Ovary (tissue), 9 donors: ENCODE results near the gene RPL10. TPM values are rescaled to one million over a fixed set of nuclear protein-coding genes. Genes with fewer than 3 reads are reported as not detected.

Experiments used
- DNase-seq, 5 donors: peaks; one replicate each; pipeline ENCODE4 v3.0.0-alpha.2; 2019 to 2020
- H3K27ac ChIP-seq, 2 donors: fragments of 200-600 bp; one replicate each; pipeline versions ENCODE4 v1.5.1 to v1.8.0; 2019 to 2022
- H3K27me3 ChIP-seq: fragments of 200-600 bp; one replicate; pipeline ENCODE4 v1.8.0; 2022
- H3K36me3 ChIP-seq: fragments of 200-600 bp; sonication (generic); one replicate; pipeline ENCODE4 v1.5.1; 2019
- H3K4me1 ChIP-seq: one replicate; pipeline ENCODE4 v1.8.1; 2013; ENCODE audit warnings: mild to moderate bottlenecking, moderate library complexity; ENCODE audit not compliant: insufficient read depth
- H3K4me3 ChIP-seq: fragments of 200-600 bp; sonication (generic); one replicate; pipeline ENCODE4 v1.5.1; 2017
- H3K9me3 ChIP-seq, 2 donors: fragments of 200-600 bp in 1 of 2; sonication (generic) in 1 of 2; one replicate each; pipeline versions ENCODE4 v1.5.1 to v1.8.1; 2013 to 2019; ENCODE audit warnings: mild to moderate bottlenecking in 1 of 2, moderate library complexity in 1 of 2
- CTCF ChIP-seq, 3 donors: fragments of 450-650 bp in 2 of 3; fragments of 200-600 bp in 1 of 3; IDR thresholded peaks; one replicate each; pipeline versions ENCODE4 v1.5.1 to v1.8.0; 2016 to 2022; ENCODE audit warnings: antibody characterized with exemption in 3 of 3, mild to moderate bottlenecking in 1 of 3
- EP300 ChIP-seq: sonication (generic); formaldehyde crosslinking; IDR thresholded peaks from one replicate; pipeline ENCODE4 v1.6.1; 2017; ENCODE audit warnings: antibody characterized with exemption
- POLR2A ChIP-seq: fragments of 450-650 bp; IDR thresholded peaks from one replicate; pipeline ENCODE4 v1.6.1; 2017; ENCODE audit warnings: antibody characterized with exemption, mild to moderate bottlenecking, moderate library complexity
- WGBS, 3 donors: extraction: QIAGEN DNeasy Blood & Tissue Kit in 1 of 3; methylation state at CpG; one replicate each; pipeline versions ENCODE4 v1.1.5 to v1.1.7; 2013 to 2017; 5-methylcytosine and 5-hydroxymethylcytosine counted together
- intact Hi-C, 4 donors: fragments of 100-400 bp; cut with DNase I; formaldehyde crosslinking; loops; one replicate each; pipeline versions ENCODE4 v1.11.0 to v1.15.1; 2022 to 2023
- polyA plus RNA-seq, 2 donors: library from polyadenylated mRNA; stranded (reverse); fragments of 200-250 nt in 1 of 2; fragments of 350-450 nt in 1 of 2; fragmentation: Illumina TruSeq in 1 of 2; extraction: RNeasy Lipid Tissue Mini Kit (QIAGEN cat#74804) in 1 of 2; gene quantifications; one replicate each; pipeline ENCODE4 v1.2.3, GENCODE V29; 2013 to 2014
- total RNA-seq, 7 donors: library from RNA; depleted of rRNA in 2 of 7; stranded (reverse); fragments of >200 nt in 2 of 7; fragmentation: NEBNext Ultra II Directional in 3 of 7; extraction: Animal tissue kit (Norgen Biotek cat#: 25700) in 3 of 7; gene quantifications; one replicate each; pipeline versions ENCODE4 v1.1.0 to v1.2.4, GENCODE V29; 2016 to 2023
- donor health status: DM: no; HTN: no; CAD: no; lungs with moderate emphysema.
- donor health status: DM: no; HTN: no; CAD: no.
- donor health status: Bipolar disorder and iron deficiency.
- donor health status: DM: yes; HTN: yes; CAD: no.
- donor health status: DM: no; HTN: no; CAD: no.
- donor health status: DM: yes; HTN: yes; CAD: no.

Gene RPL10
- total and polyA plus RNA-seq, 9 donors, result 4,233 to 12,949 (median 7,126) TPM

- Histone ChIP-seq H3K27ac (peak within 1 kb of the TSS; percentile 57 to 58), H3K4me3 (peak within 1 kb of the TSS; percentile 51), H3K27me3 (no peaks in the 10 kb centered on the region), H3K9me3 (no peaks in the 10 kb centered on the region), H3K4me1 (no peaks in the 10 kb centered on the region), H3K36me3 (no peaks in the 10 kb centered on the region)
- intact Hi-C loops, result no loop called here
- peak; percentile 89 to 94 (median 92) for DNase-seq
- TF ChIP-seq EP300 (no peak), POLR2A (peak; percentile 44)
- WGBS, 3 donors, result 39 to 40% (median 40%) methylated on average over 80 to 87 of the region's 87 CpGs
These were observed 30.3 kb downstream of the RPL10 start, which contains the start of gene ATP6AP1 for GRCh38 chrX:154428176-154429171. Gene ATP6AP1, plus strand, starts transcription at chrX:154428677. Its CDS starts 16 bp downstream, at chrX:154428693.

- Histone ChIP-seq H3K9me3 (no peaks in the 10 kb centered on the region), H3K27me3 (no peaks in the 10 kb centered on the region), H3K4me3 (no peak overlapping the region), H3K36me3 (no peaks in the 10 kb centered on the region), H3K4me1 (no peaks in the 10 kb centered on the region), H3K27ac (no peak overlapping the region)
- no peak for TF ChIP-seq CTCF (IDR thresholded peaks at IDR 0.05)
- no peak for TF ChIP-seq POLR2A
- no peak for TF ChIP-seq EP300
- DNase-seq, result no peak
- intact Hi-C loops, result no loop called here
- 69 to 81% (median 80%) methylated on average over 2 of the region's 2 CpGs for WGBS, 3 donors
These were observed 31.5 kb downstream of the RPL10 start for GRCh38 chrX:154429711-154430110.

- Histone ChIP-seq H3K36me3 (no peaks in the 10 kb centered on the region), H3K27me3 (no peaks in the 10 kb centered on the region), H3K9me3 (no peaks in the 10 kb centered on the region), H3K27ac (no peak overlapping the region), H3K4me1 (no peaks in the 10 kb centered on the region), H3K4me3 (no peak overlapping the region)
- intact Hi-C loops, result no loop called here
- TF ChIP-seq EP300 (no peak), POLR2A (no peak), CTCF (IDR thresholded peaks at IDR 0.05) (no peak)
- no peak for DNase-seq
- WGBS, 3 donors, result 76 to 81% (median 80%) methylated on average over 6 of the region's 6 CpGs
These were observed 32.3 kb downstream of the RPL10 start for GRCh38 chrX:154430479-154430878.

- Histone ChIP-seq H3K36me3 (no peaks in the 10 kb centered on the region), H3K4me3 (no peak overlapping the region), H3K4me1 (no peaks in the 10 kb centered on the region), H3K27ac (no peak overlapping the region), H3K9me3 (no peaks in the 10 kb centered on the region), H3K27me3 (no peaks in the 10 kb centered on the region)
- DNase-seq, result no peak
- 66 to 70% (median 69%) methylated on average over 7 of the region's 7 CpGs for WGBS, 3 donors
- TF ChIP-seq POLR2A, result no peak
- TF ChIP-seq EP300, result no peak
- no peak for TF ChIP-seq CTCF (IDR thresholded peaks at IDR 0.05)
- intact Hi-C loops, result no loop called here
These were observed 32.7 kb downstream of the RPL10 start for GRCh38 chrX:154430916-154431315.

GRCh38 chrX:154431341-154431740 lies 33.2 kb downstream of the RPL10 start:
- no peak overlapping the region for H3K27ac ChIP-seq
- H3K27me3 ChIP-seq, result no peaks in the 10 kb centered on the region
- H3K4me3 ChIP-seq, result no peak overlapping the region
- intact Hi-C loops, result no loop called here
- no peaks in the 10 kb centered on the region for H3K9me3 ChIP-seq
- H3K36me3 ChIP-seq, result no peaks in the 10 kb centered on the region
- WGBS, 3 donors, result 72 to 74% (median 72%) methylated on average over 5 of the region's 5 CpGs
- TF ChIP-seq CTCF (IDR thresholded peaks at IDR 0.05) (no peak), EP300 (no peak), POLR2A (no peak)
- H3K4me1 ChIP-seq, result no peaks in the 10 kb centered on the region
- DNase-seq, result no peak
